ENCODE results near the gene COG3.

DNA sequence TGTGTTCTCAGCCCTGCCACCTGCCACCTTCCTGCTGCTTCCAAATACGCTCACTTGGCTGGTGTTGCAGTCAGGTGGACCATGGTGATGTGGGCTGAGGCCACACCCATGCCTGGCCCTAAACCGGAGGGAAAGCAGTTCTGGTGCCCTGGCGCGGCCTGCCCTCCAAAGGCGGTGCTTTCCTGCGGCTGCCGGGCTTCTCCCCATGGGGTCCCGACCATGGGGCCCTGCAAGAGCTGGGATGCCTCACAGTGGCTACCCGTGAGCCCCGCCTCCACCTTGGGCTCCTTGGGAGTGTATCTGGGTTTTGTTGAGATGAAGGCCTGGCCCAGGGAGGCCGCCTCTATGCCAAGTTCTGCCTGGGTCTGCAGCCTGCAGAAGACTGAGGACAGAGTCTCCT is 77.1 kb downstream of the COG3 start:
- TF ChIP-seq, protein P1, sequence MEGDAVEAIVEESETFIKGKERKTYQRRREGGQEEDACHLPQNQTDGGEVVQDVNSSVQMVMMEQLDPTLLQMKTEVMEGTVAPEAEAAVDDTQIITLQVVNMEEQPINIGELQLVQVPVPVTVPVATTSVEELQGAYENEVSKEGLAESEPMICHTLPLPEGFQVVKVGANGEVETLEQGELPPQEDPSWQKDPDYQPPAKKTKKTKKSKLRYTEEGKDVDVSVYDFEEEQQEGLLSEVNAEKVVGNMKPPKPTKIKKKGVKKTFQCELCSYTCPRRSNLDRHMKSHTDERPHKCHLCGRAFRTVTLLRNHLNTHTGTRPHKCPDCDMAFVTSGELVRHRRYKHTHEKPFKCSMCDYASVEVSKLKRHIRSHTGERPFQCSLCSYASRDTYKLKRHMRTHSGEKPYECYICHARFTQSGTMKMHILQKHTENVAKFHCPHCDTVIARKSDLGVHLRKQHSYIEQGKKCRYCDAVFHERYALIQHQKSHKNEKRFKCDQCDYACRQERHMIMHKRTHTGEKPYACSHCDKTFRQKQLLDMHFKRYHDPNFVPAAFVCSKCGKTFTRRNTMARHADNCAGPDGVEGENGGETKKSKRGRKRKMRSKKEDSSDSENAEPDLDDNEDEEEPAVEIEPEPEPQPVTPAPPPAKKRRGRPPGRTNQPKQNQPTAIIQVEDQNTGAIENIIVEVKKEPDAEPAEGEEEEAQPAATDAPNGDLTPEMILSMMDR (IDR thresholded peaks at IDR 0.05; ENCODE audit: poor library complexity, severe bottlenecking), result no peak
- TF ChIP-seq EZH2 (IDR thresholded peaks at IDR 0.05; ENCODE audit: borderline replicate concordance, insufficient read depth, low read length, poor library complexity, severe bottlenecking), result no peak
- no peak for TF ChIP-seq EP300 (conservative IDR thresholded peaks at IDR 0.05; ENCODE audit: poor library complexity, severe bottlenecking)
- no peak for TF ChIP-seq MXI1 (conservative IDR thresholded peaks at IDR 0.05; ENCODE audit: poor library complexity, severe bottlenecking)
- TF ChIP-seq POLR2AphosphoS5 (IDR thresholded peaks at IDR 0.05), result no peak
- TF ChIP-seq, protein P2, sequence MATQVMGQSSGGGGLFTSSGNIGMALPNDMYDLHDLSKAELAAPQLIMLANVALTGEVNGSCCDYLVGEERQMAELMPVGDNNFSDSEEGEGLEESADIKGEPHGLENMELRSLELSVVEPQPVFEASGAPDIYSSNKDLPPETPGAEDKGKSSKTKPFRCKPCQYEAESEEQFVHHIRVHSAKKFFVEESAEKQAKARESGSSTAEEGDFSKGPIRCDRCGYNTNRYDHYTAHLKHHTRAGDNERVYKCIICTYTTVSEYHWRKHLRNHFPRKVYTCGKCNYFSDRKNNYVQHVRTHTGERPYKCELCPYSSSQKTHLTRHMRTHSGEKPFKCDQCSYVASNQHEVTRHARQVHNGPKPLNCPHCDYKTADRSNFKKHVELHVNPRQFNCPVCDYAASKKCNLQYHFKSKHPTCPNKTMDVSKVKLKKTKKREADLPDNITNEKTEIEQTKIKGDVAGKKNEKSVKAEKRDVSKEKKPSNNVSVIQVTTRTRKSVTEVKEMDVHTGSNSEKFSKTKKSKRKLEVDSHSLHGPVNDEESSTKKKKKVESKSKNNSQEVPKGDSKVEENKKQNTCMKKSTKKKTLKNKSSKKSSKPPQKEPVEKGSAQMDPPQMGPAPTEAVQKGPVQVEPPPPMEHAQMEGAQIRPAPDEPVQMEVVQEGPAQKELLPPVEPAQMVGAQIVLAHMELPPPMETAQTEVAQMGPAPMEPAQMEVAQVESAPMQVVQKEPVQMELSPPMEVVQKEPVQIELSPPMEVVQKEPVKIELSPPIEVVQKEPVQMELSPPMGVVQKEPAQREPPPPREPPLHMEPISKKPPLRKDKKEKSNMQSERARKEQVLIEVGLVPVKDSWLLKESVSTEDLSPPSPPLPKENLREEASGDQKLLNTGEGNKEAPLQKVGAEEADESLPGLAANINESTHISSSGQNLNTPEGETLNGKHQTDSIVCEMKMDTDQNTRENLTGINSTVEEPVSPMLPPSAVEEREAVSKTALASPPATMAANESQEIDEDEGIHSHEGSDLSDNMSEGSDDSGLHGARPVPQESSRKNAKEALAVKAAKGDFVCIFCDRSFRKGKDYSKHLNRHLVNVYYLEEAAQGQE (IDR thresholded peaks at IDR 0.05; ENCODE audit: borderline replicate concordance), result no peak

Measured in neural cell (in vitro differentiated cells).